Ishikawa (cell line): ENCODE measurements around the gene ARIH1.

Source experiments
- CEBPB ChIP-seq: IDR thresholded peaks from 2 replicates; pipeline ENCODE4 v1.6.1; 2012
- CREB1 ChIP-seq: IDR thresholded peaks from 2 replicates; pipeline ENCODE4 v1.6.1; 2012; ENCODE audit warnings: low read depth
- EGR1 ChIP-seq: IDR thresholded peaks from 2 replicates; pipeline ENCODE4 v1.6.1; 2012
- EP300 ChIP-seq: IDR thresholded peaks from 2 replicates; pipeline ENCODE4 v1.6.1; 2012; ENCODE audit warnings: borderline replicate concordance
- FOXM1 ChIP-seq: IDR thresholded peaks from 2 replicates; pipeline ENCODE4 v1.6.1; 2012; ENCODE audit warnings: low read depth, borderline replicate concordance
- MAX ChIP-seq: IDR thresholded peaks from 2 replicates; pipeline ENCODE4 v1.6.1; 2012
- NFIC ChIP-seq: IDR thresholded peaks from 2 replicates; pipeline ENCODE4 v1.6.1; 2012
- RAD21 ChIP-seq: IDR thresholded peaks from 2 replicates; pipeline ENCODE4 v1.6.1; 2012; ENCODE audit warnings: low read depth
- REST ChIP-seq: IDR thresholded peaks from 2 replicates; pipeline ENCODE4 v1.6.1; 2012; ENCODE audit warnings: low read depth, mild to moderate bottlenecking
- TAF1 ChIP-seq: IDR thresholded peaks from 2 replicates; pipeline ENCODE4 v1.6.1; 2012; ENCODE audit warnings: low read depth, mild to moderate bottlenecking
- TCF12 ChIP-seq: IDR thresholded peaks from 2 replicates; pipeline ENCODE4 v1.6.1; 2012; ENCODE audit warnings: low read depth
- TEAD4 ChIP-seq: IDR thresholded peaks from 2 replicates; pipeline ENCODE4 v1.6.1; 2012
- USF1 ChIP-seq: IDR thresholded peaks from 2 replicates; pipeline ENCODE4 v1.6.1; 2012
- YY1 ChIP-seq: IDR thresholded peaks from 2 replicates; pipeline ENCODE4 v1.6.1; 2012; ENCODE audit warnings: low read depth
- ZBTB7A ChIP-seq: IDR thresholded peaks from 2 replicates; pipeline ENCODE4 v1.6.1; 2012; ENCODE audit warnings: low read depth

The ARIH1 gene

GRCh38 chr15:72545156-72545555 is 71.0 kb downstream of the ARIH1 start:
- TF ChIP-seq RAD21 (no peak), EP300 (no peak), USF1 (no peak), TAF1 (no peak), TCF12 (no peak), FOXM1 (no peak)

GRCh38 chr15:72554471-72555425 is 80.6 kb downstream of the ARIH1 start:
- no peak for TF ChIP-seq RAD21
- TF ChIP-seq TCF12, result no peak
- TF ChIP-seq YY1, result no peak
- TF ChIP-seq REST, result no peak
- TF ChIP-seq TAF1, result no peak
- no peak for TF ChIP-seq CEBPB
- TF ChIP-seq ZBTB7A, result no peak
- no peak for TF ChIP-seq CREB1
- no peak for TF ChIP-seq EGR1

- TF ChIP-seq CEBPB, result no peak
- TF ChIP-seq EGR1, result no peak
- TF ChIP-seq RAD21, result no peak
- TF ChIP-seq REST, result no peak
- no peak for TF ChIP-seq TEAD4
- TF ChIP-seq TAF1, result no peak
Observed at GRCh38 chr15:72559781-72560180, 85.7 kb downstream of the ARIH1 start.

GRCh38 chr15:72560458-72560857 is 86.3 kb downstream of the ARIH1 start:
- TF ChIP-seq MAX, result no peak
- TF ChIP-seq EGR1, result no peak
- TF ChIP-seq CEBPB, result no peak
- TF ChIP-seq CREB1, result no peak
- TF ChIP-seq TCF12, result no peak
- no peak for TF ChIP-seq FOXM1
- TF ChIP-seq ZBTB7A, result no peak
- TF ChIP-seq EP300, result no peak
- no peak for TF ChIP-seq RAD21
- TF ChIP-seq NFIC, result no peak
- TF ChIP-seq TAF1, result no peak
- TF ChIP-seq USF1, result no peak
- no peak for TF ChIP-seq TEAD4
- TF ChIP-seq YY1, result no peak
- TF ChIP-seq REST, result no peak

- TF ChIP-seq TCF12 (no peak), TAF1 (no peak), YY1 (no peak), RAD21 (no peak), REST (no peak), TEAD4 (no peak), NFIC (no peak), USF1 (no peak), ZBTB7A (no peak), CREB1 (no peak)
Observed at GRCh38 chr15:72562386-72562785, 88.3 kb downstream of the ARIH1 start.
